Measurements from ENCODE around the gene TNFAIP3.
"Not testable (repeated sequence)": the region's sequence is repeated elsewhere in the genome, so short reads cannot be mapped to it uniquely, and the experiment has no call there.

DNA sequence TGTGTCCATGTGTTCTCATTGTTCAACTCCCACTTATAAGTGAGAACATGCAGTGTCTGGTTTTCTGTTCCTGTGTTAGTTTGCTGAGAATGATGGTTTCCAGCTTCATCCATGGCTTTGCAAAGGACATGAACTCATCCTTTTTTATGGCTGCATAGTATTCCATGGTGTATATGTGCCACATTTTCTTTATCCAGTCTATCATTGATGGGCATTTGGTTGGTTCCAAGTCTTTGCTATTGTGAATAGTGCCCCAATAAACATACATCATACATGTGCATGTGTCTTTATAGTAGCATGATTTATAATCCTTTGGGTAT is 17.8 kb downstream of the TNFAIP3 start:
- TF ChIP-seq, protein P1, sequence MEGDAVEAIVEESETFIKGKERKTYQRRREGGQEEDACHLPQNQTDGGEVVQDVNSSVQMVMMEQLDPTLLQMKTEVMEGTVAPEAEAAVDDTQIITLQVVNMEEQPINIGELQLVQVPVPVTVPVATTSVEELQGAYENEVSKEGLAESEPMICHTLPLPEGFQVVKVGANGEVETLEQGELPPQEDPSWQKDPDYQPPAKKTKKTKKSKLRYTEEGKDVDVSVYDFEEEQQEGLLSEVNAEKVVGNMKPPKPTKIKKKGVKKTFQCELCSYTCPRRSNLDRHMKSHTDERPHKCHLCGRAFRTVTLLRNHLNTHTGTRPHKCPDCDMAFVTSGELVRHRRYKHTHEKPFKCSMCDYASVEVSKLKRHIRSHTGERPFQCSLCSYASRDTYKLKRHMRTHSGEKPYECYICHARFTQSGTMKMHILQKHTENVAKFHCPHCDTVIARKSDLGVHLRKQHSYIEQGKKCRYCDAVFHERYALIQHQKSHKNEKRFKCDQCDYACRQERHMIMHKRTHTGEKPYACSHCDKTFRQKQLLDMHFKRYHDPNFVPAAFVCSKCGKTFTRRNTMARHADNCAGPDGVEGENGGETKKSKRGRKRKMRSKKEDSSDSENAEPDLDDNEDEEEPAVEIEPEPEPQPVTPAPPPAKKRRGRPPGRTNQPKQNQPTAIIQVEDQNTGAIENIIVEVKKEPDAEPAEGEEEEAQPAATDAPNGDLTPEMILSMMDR (IDR thresholded peaks at IDR 0.05; ENCODE audit: borderline replicate concordance, extremely low read depth, low read length, poor library complexity, severe bottlenecking), result not testable (repeated sequence)
- not testable (repeated sequence) for TF ChIP-seq EZH2 (IDR thresholded peaks at IDR 0.05; ENCODE audit: borderline replicate concordance, low read depth, low read length, severe bottlenecking)
